NCI-H1417 treated with DMSO at 0.1 percent for 48 hours (cell line): ENCODE measurements around the gene TNIK.
"Not testable (repeated sequence)": the region's sequence is repeated elsewhere in the genome, so short reads cannot be mapped to it uniquely, and the experiment has no call there.

ENCODE experiments used
- DNase-seq: peaks from one replicate; lab custom pipeline; 2025; lab: John Stamatoyannopoulos, UW

The TNIK gene

DNA sequence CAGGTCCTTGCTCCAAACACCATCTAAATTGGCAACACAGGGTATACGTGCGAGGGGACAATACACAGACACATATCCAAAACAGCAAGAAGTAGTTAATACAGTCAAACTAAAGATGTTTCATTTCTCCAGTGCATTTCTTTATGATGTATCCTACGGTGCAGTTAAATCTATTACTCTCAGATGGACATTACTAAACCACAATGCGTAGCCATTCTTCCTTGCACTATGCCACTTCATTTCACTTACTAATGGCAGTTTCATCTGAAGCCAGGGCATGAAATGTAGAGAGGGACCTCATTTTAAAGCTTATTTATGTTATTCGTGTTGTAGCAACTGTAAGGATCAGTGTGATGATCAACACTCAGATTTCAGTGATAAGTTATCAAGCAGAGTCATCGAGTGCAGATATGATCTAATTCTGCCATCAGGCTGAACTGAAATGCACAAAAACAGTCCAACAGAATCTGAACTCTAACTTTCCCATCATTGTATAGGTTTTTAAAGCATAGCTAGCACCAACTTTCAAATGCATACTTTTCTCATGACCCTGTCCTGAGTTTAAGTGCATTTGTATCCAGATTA lies 14.5 kb downstream of the TNIK start:
- DNase-seq, result no peak

DNA sequence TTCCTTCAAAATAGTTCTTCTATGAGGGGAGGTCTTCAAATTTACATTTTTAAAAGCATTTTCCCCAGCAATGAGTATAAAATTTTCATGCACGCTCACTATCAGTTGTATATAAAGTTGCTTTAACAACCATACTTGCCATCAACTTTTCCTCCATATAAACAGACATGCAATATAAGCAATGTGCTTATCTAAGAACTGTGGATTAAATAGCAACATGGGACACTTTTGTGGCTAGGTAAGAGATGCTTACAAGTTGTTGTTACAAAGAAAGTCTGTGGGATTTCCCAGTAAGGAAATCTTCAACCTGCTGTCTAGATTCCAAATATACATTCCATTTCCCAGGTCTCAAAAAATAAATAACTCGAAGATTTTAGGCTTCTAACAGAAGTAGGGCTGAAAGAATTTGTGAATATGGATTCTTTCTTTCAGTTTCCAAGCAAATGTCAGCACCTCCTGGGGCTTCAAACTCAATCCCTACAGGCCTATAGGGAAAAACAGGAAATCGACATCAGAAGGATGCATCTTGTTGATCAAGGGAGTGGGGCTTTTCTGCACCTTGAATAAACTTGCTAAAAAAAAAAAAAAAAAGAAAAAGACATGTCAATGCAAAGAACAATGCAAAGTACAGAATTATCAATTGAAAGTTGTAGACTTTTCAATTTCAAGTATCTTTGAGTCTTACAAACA lies 16.1 kb downstream of the TNIK start:
- DNase-seq, result no peak

DNA sequence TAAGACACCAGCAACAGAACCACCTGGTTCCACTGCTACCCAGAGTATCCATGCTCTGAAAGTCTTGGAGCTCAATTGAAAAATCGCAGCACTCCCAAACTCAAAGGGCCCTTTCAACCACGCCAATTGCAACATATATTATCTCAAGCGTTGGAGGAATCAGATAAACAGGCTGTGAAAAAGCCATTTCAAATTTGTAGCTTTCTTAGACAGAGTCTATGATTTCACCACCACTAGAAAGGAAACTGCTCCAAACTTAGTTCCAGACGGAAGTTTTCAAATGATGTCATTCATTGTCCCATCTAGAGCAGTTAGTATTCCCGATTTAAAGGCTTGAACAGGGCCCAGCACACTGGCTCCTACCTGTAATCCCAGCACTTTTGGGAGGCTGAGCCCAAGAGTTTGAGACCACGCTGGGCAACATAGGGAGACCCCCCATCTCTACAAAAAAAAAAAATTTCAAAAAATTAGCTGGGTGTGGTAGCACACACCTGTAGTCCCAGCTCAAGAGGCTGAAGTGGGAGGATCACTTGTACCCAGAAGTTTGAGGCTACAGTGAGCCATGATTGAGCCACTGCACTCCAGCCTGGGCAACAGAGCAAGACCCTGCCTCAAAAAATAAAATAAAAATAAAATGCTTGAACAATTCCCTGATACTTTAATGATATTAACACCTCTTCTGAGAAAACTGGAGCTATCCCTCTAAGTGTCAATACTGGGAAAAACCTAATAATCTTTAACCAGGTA lies 16.8 kb downstream of the TNIK start:
- no peak for DNase-seq

GRCh38 chr3:171442184-171442583 lies 18.0 kb downstream of the TNIK start:
- DNase-seq, result no peak

DNA sequence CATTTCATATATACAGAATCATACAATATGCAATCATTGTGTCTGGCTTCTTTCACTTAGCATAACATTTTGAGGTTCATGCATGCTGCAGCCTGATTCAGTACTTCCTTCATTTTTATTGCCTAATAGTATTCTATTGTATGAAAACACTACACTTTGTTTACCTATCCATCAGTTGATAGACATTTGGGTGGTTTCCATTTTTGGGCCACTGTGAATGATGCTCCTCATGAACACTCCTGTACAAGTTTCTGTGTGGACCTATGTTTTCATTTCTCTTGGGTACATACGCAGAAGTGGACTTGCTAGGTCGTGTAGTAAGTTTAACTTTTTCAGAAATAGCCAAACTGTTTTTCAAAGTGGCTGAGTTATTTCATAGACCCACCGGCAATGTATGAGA lies 18.8 kb downstream of the TNIK start:
- no peak for DNase-seq

DNA sequence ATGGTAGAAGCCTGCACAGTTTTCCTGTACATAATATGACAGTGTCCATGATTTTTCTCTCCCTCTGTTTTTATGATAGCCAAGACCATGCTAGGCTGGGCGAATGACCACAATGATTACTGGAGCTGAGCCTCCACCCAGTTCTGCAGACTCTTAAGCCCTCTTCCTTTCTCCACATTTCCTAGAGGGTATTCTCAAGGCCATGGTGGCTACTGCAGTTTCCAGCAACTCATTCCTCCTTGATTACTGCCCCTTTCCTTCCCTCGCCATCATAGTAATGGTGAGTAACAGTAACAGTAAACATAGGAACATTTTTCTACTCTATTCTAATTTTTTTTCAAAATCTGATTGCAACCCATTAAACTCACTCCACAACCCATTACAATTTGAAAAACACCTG lies 20.2 kb downstream of the TNIK start:
- DNase-seq, result no peak

DNA sequence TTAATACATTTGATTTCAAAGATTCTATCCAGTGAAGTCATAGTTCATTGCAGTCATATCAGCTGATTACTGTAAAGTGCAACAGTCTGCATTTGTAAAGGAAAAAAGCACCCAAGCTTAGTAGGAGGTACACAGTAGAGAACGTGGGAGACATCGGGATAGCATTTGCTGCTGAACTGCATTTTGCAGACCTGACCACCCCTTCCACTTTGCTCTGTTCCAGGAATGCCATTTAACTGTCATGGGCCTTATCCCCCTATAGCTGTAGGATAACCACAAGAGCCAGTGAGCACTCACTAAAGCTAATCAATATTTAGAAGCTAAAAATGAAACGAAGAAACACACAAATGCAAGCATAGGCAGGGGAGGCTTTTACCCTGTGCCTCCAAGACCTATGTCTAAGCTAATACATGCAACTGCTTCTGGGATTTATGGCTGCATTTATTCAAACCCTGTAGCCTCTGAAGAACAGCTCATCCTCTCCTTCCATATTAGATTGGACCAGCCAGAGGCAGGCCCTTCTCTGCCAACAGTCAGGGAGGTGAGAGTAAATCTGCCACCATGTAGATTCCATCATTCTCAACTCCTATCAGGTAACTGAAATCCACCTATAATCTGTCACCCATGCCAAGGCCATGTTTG lies 23.0 kb downstream of the TNIK start:
- no peak for DNase-seq

- no peak for DNase-seq
These were observed 23.8 kb downstream of the TNIK start for GRCh38 chr3:171436380-171436779.

DNA sequence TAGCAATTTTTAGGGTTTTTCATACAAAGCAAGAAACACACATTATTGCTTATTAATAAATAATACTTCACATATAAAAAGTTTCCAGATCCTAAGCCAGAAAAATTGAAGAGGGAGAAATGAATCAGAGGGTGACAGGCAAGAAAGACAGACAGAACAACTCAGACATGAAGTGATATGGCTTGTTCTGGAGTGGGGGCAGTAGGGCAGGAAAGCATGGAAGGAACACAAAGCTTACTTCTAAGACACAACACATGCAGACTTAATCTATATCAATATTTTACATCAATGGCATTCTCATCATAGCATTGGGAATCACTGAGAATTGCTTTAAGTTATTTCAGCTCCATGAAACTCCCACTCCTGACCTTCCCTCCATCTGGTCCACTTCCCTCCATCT lies 24.4 kb downstream of the TNIK start:
- DNase-seq, result no peak

DNA sequence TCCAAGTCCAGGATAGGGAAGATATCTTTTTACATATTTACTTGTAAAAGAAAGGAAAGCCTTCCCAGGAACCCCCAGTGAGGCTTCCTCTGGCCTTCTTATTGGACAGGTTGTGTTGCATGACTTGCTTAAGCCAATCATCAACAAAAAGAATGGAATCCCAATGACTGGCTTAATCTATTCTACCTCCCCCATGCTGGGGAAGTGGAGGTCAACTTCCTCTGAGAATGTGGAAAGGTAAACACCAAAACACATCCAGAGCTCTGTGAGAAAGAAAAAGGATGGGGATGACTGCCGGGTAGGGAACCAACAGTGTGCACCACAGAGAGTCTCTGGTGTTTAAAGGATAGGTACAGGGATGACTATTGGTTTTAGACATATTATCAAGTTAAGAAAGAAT lies 25.1 kb downstream of the TNIK start:
- no peak for DNase-seq

GRCh38 chr3:171432548-171432947 lies 27.7 kb downstream of the TNIK start:
- DNase-seq, result no peak

DNA sequence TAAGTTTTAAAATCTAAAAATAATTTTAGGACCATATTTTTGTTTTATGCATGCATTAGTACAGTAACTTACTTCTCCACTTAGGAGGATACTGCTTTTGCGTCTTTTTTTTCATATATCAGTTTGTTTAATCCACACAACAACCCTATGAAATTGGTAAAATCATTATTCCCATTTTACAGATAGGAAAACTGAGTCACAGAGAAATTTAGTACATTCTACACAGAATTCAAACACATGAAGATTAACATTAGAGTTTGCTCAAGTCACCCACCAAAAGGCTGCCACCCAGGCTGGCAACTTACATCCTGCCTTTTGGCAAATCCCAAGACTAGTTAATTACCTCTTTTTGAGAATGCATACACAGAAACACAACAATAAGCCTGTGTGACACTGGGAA lies 28.7 kb downstream of the TNIK start:
- no peak for DNase-seq

DNA sequence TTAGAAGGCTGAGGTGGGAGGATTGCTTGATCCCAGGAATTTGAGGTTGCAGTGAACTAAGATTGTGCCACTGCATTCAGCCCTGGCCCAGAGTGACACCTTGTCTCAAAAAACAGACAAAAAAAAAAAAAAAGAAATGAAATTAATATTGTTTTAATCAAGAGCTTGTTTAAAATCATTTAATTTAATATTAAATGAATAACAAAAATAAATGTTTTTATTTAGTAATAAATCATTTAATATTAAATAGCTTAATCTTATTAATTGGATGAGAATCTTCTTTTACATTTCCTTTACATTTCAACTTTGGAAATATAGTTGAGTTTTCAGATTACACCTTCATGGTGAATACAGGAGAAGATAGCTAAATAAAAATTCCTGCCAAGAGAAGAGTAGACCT lies 29.7 kb downstream of the TNIK start:
- no peak for DNase-seq

DNA sequence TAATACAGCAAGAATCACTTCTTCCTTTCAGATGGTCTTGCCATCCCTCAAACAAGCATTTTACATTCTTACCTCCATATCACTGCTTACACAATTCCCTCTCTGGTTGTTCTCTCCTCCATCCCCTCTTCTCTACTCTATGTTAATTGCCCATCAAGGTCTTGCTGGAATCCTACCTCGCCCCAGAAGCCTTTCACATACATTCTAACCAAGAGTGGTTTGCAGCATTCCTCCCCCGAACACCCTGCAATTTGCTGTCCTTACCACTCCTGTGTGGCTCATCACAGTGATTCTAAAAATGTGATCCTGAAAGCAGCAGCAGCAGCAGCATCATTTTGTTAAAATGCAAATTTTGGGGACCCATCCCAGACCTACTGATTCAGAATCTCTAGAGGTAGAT lies 30.6 kb downstream of the TNIK start:
- no peak for DNase-seq

DNA sequence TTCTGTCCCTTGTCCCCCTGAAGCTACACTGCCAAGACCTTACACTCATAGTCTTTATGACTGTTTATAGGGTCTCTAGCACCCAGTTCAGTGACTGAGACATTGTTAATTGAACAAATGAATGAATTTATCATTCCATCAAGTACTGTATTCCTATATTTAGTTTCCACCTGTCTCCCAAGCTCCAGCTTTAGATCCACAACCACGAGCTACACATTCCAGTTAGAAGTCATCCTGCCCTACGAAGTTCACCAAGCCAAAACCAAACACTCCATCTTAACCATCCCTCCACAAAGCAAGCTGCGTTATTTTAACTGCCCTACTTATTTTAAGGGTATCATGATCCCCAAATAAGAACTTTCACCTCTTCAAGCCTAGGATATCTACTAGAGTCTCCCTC lies 31.3 kb downstream of the TNIK start:
- DNase-seq, result no peak

- no peak for DNase-seq
These were observed 31.9 kb downstream of the TNIK start for GRCh38 chr3:171428321-171428787.

DNA sequence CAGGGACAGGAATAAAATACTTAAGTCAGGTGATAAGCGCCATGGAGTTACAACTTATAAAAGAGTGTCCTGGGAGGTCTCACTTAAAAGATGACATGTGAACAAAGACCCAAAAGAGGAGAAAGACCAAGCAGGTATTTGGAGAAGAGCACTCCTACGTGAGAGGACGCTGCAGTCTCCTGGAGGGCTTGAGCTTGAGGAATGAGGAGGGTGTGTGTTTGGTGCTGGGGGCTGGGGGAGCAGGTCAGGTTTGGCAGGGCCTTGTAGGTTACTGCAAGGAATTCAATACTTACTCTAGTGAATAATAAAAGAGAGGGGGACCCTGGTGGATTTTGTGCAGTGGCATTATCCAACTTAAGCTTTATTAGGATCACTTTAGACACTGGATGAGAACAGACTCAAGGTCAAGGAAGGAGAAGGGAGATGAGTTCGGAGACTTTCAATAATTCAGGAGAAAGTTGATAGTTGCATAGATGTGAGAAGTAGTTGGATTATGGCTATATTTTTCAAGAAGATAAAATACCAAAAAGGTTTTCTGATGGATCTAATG lies 32.4 kb downstream of the TNIK start:
- DNase-seq, result no peak

- not testable (repeated sequence) for DNase-seq
These were observed 36.1 kb downstream of the TNIK start for GRCh38 chr3:171424063-171424462.

- DNase-seq, result not testable (repeated sequence)
These were observed 37.4 kb downstream of the TNIK start for GRCh38 chr3:171422855-171423254.

DNA sequence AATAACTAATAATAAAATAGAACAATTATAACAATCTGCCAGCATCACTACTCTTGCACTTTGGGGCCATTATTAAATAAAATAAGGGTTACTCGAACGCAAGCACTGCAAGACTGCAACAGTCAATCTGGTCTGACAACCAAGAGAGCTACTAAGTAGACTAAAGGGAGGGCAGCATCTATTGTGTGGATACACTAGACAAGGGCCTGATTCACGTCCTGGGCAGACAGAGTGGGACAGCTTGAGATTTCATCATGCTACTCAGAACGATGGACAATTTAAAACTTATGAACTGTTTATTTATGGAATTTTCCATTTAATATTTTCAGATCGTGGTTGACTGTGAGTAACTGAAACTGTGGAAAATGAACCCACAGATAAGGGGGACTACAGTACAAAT lies 39.5 kb downstream of the TNIK start:
- no peak for DNase-seq

- DNase-seq, result no peak
These were observed 40.7 kb downstream of the TNIK start for GRCh38 chr3:171419457-171419856.

DNA sequence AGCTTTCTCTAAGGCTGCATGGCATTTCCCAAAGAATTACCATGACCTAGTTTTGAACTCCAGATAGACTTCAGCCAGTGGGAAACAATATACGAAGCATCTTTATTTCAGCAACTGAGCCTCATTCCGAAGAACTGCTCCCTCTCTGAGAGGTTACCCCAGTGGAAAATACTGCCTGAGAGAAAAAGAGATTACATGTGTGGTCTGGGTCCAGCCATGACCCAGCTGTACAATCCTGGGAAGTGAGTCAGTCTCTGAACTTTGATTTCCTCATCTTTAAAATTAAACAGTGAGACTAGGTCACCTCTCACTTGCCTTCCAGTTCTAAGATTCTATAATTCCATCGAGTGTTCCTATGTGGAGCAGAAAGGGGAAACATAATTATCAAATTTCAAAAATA lies 42.4 kb downstream of the TNIK start:
- no peak for DNase-seq

DNA sequence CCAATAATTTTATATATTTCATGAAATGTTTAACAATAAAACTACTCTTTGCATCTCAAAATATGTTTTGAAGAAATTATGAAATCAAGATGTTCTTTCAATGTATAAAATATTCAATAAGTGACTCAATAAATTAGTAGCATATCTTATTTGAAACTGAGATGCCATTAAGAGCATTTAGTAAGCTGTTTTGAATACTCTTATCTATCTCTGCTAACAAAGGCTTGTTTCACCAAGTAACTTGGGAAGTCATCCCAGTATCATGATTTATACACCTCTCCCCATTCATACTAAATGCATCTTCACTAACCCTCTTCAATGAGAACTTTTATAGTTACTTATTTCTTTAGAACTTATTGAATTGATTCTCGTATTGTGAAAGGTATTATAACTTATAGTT lies 43.1 kb downstream of the TNIK start:
- DNase-seq, result no peak
